SKM-1 treated with dmso at 0.1 percent for 144 hours (cell line): ENCODE data around the gene PRR15.
"Not testable (repeated sequence)": the region's sequence is repeated elsewhere in the genome, so short reads cannot be mapped to it uniquely, and the experiment has no call there.

Source experiments
- DNase-seq: peaks from one replicate; lab custom pipeline; 2025; ENCODE audit not compliant: unreplicated experiment; lab: John Stamatoyannopoulos, UW

PRR15 gene

GRCh38 chr7:29563590-29564495 lies at the start of gene PRR15:
PRR15 (plus strand) TSS chr7:29563835; CDS start chr7:29566330, 2,495 bp downstream.
- DNase-seq = no peak

GRCh38 chr7:29516491-29516890 lies 47.1 kb upstream of the PRR15 start:
- no peak for DNase-seq

GRCh38 chr7:29518616-29519015 lies 45.0 kb upstream of the PRR15 start:
- no peak for DNase-seq

- DNase-seq = no peak
Measured at GRCh38 chr7:29523728-29524127, 39.9 kb upstream of the PRR15 start.

- DNase-seq = no peak
Measured at GRCh38 chr7:29527505-29528108, 36.0 kb upstream of the PRR15 start.

- DNase-seq = not testable (repeated sequence)
Measured at GRCh38 chr7:29528526-29528925, 35.1 kb upstream of the PRR15 start.

- DNase-seq = no peak
Measured at GRCh38 chr7:29538389-29538788, 25.2 kb upstream of the PRR15 start.

- DNase-seq = no peak
Measured at GRCh38 chr7:29539471-29539870, 24.2 kb upstream of the PRR15 start.

GRCh38 chr7:29547421-29547820 lies 16.2 kb upstream of the PRR15 start:
- DNase-seq = peak; percentile 14

- DNase-seq = no peak
Measured at GRCh38 chr7:29548823-29549222, 14.8 kb upstream of the PRR15 start.

- no peak for DNase-seq
Measured at GRCh38 chr7:29552392-29552791, 11.2 kb upstream of the PRR15 start.

GRCh38 chr7:29555061-29555460 lies 8.6 kb upstream of the PRR15 start:
- DNase-seq = no peak

- no peak for DNase-seq
Measured at GRCh38 chr7:29556405-29557195, 7.0 kb upstream of the PRR15 start.

- DNase-seq = peak; percentile 18
Measured at GRCh38 chr7:29557954-29558353, 5.7 kb upstream of the PRR15 start.

GRCh38 chr7:29561271-29561670 lies 2.4 kb upstream of the PRR15 start:
- DNase-seq = peak; percentile 86

- no peak for DNase-seq
Measured at GRCh38 chr7:29562307-29562706, 1.3 kb upstream of the PRR15 start.

GRCh38 chr7:29564496-29565223 lies 1.0 kb downstream of the PRR15 start:
- peak; percentile 58 for DNase-seq

- no peak for DNase-seq
Measured at GRCh38 chr7:29565224-29565630, 1.6 kb downstream of the PRR15 start.

GRCh38 chr7:29565634-29565981 lies 2.0 kb downstream of the PRR15 start:
- DNase-seq = no peak

GRCh38 chr7:29565982-29566746 lies 2.5 kb downstream of the PRR15 start:
- DNase-seq = no peak
